Neural cell (in vitro differentiated cells): ENCODE data around the gene PKNOX2. TPM values are rescaled to one million over a fixed set of nuclear protein-coding genes. Genes with fewer than 3 reads are reported as not detected.

Experiments used
- H2AFZ ChIP-seq: fragments of 200-600, 300-800 bp; sonication (generic), shearing (Covaris generic); 2 replicates; pipeline ENCODE4 v1.6.0; 2014; ENCODE audit warnings: low read depth, mild to moderate bottlenecking, antibody characterized with exemption, low read length, moderate library complexity
- H3F3A ChIP-seq: fragments of 200-600 bp; shearing (Covaris generic); 2 replicates; pipeline ENCODE4 v1.6.1; 2016; ENCODE audit warnings: mild to moderate bottlenecking, moderate library complexity, mixed read lengths, antibody characterized with exemption, low read length; ENCODE audit not compliant: insufficient read depth, poor library complexity, severe bottlenecking
- H3K27ac ChIP-seq: fragments of 200-600, 300-800 bp; sonication (generic), shearing (Covaris generic); 2 replicates; pipeline ENCODE4 v1.5.1; 2014; ENCODE audit warnings: mild to moderate bottlenecking, low read length, moderate library complexity
- H3K27me3 ChIP-seq: fragments of 300-800, 200-600 bp; sonication (generic), shearing (Covaris generic); 2 replicates; pipeline ENCODE4 v1.6.0; 2014; ENCODE audit warnings: mild to moderate bottlenecking, low read depth, low read length, moderate library complexity; ENCODE audit not compliant: insufficient read depth
- H3K36me3 ChIP-seq: fragments of 300-800, 200-600 bp; sonication (generic), shearing (Covaris generic); 2 replicates; pipeline ENCODE4 v1.5.1; 2014; ENCODE audit warnings: mild to moderate bottlenecking, antibody characterized with exemption, low read length, moderate library complexity; ENCODE audit not compliant: insufficient read depth
- H3K4me2 ChIP-seq: fragments of 300-800, 200-600 bp; sonication (generic), shearing (Covaris generic); 2 replicates; pipeline ENCODE4 v1.6.0; 2014; ENCODE audit warnings: mild to moderate bottlenecking, low read length
- H3K4me3 ChIP-seq: fragments of 300-800, 200-600 bp; sonication (generic), shearing (Covaris generic); 2 replicates; pipeline ENCODE4 v1.5.1; 2014; ENCODE audit warnings: mild to moderate bottlenecking, low read length, moderate library complexity
- H3K79me2 ChIP-seq: fragments of 200-600 bp; shearing (Covaris generic); replicated peaks from 2 replicates; pipeline ENCODE4 v1.6.0; 2014; ENCODE audit warnings: mild to moderate bottlenecking, low read length, moderate library complexity; ENCODE audit not compliant: insufficient read depth
- H3K9ac ChIP-seq: fragments of 300-800, 200-600 bp; sonication (generic), shearing (Covaris generic); 2 replicates; pipeline ENCODE4 v1.6.1; 2016; ENCODE audit warnings: mild to moderate bottlenecking, low read length, mixed read lengths
- H3K9me2 ChIP-seq: fragments of 200-600 bp; shearing (Covaris generic); 2 replicates; pipeline ENCODE4 v1.6.1; 2016; ENCODE audit warnings: mild to moderate bottlenecking, low read length, mixed read lengths; ENCODE audit not compliant: insufficient read depth
- H3K9me3 ChIP-seq: fragments of 200-600, 300-800 bp; sonication (generic), shearing (Covaris generic); 2 replicates; pipeline ENCODE4 v1.6.1; 2016; ENCODE audit warnings: mild to moderate bottlenecking, mixed run types, low read length, moderate library complexity, mixed read lengths
- H4K20me1 ChIP-seq: fragments of 200-600 bp; shearing (Covaris generic); 2 replicates; pipeline ENCODE4 v1.6.1; 2016; ENCODE audit warnings: mild to moderate bottlenecking, mixed run types; ENCODE audit not compliant: insufficient read depth
- CTCF ChIP-seq: fragments of 450-650 bp; IDR thresholded peaks from 2 replicates; pipeline ENCODE4 v1.5.1; 2014; ENCODE audit warnings: antibody characterized with exemption, mild to moderate bottlenecking, moderate library complexity; ENCODE audit not compliant: poor library complexity, severe bottlenecking
- EP300 ChIP-seq: fragments of 450-650 bp; conservative IDR thresholded peaks from 2 replicates; pipeline ENCODE4 v1.6.1; 2014; ENCODE audit warnings: antibody characterized with exemption, mild to moderate bottlenecking, moderate library complexity; ENCODE audit not compliant: poor library complexity, severe bottlenecking
- EZH2 ChIP-seq: fragments of 200-600, 300-800 bp; shearing (Covaris generic), sonication (generic); IDR thresholded peaks from 2 replicates; pipeline ENCODE4 v1.6.1; 2014; ENCODE audit warnings: antibody characterized with exemption, low read length, borderline replicate concordance, mild to moderate bottlenecking; ENCODE audit not compliant: insufficient read depth, poor library complexity, severe bottlenecking
- MXI1 ChIP-seq: fragments of 450-650 bp; conservative IDR thresholded peaks from 2 replicates; pipeline ENCODE4 v1.6.1; 2014; ENCODE audit warnings: antibody characterized with exemption, mild to moderate bottlenecking; ENCODE audit not compliant: poor library complexity, severe bottlenecking
- POLR2AphosphoS5 ChIP-seq: IDR thresholded peaks from 2 replicates; pipeline ENCODE4 v1.6.1; 2012
- RAD21 ChIP-seq: fragments of 450-650 bp; conservative IDR thresholded peaks from 2 replicates; pipeline ENCODE4 v1.6.1; 2014; ENCODE audit warnings: antibody characterized with exemption, mild to moderate bottlenecking, moderate library complexity
- REST ChIP-seq: IDR thresholded peaks from 2 replicates; pipeline ENCODE4 v1.6.1; 2012; ENCODE audit warnings: borderline replicate concordance
- SMC3 ChIP-seq: fragments of 450-650 bp; conservative IDR thresholded peaks from 2 replicates; pipeline ENCODE4 v1.6.1; 2014; ENCODE audit warnings: antibody characterized with exemption, mild to moderate bottlenecking, moderate library complexity; ENCODE audit not compliant: poor library complexity
- TAF1 ChIP-seq: IDR thresholded peaks from 2 replicates; pipeline ENCODE4 v1.6.1; 2012; ENCODE audit warnings: low read depth
- polyA plus RNA-seq: library from polyadenylated mRNA; depleted of rRNA; stranded (reverse); fragments of >200 nt; gene quantifications from 2 replicates; pipeline ENCODE4 v1.2.3, GENCODE V29; 2014

PKNOX2 gene
- polyA plus RNA-seq, 1 donor from 2014 or later = 0.99 TPM

GRCh38 chr11:125373426-125374391, 209.2 kb downstream of the PKNOX2 start:
- no peaks in the 10 kb centered on the region for H3K9me3 ChIP-seq
- TF ChIP-seq RAD21 (no peak), CTCF (no peak), EP300 (no peak), REST (no peak), EZH2 (no peak), MXI1 (no peak), TAF1 (no peak), POLR2AphosphoS5 (no peak), SMC3 (no peak)
- no peak overlapping the region for H3K4me2 ChIP-seq
- no peak overlapping the region for H2AFZ ChIP-seq
- H3K4me3 ChIP-seq = no peak overlapping the region
- no peaks in the 10 kb centered on the region for H3K9me2 ChIP-seq
- H4K20me1 ChIP-seq = no peaks in the 10 kb centered on the region
- no peaks in the 10 kb centered on the region for H3K27me3 ChIP-seq
- H3K36me3 ChIP-seq = no peaks in the 10 kb centered on the region
- no peaks in the 10 kb centered on the region for H3K79me2 ChIP-seq
- H3F3A ChIP-seq = no peaks in the 10 kb centered on the region
- no peak overlapping the region for H3K27ac ChIP-seq
- no peak overlapping the region for H3K9ac ChIP-seq

- Histone ChIP-seq H3K9ac (no peak overlapping the region), H2AFZ (no peak overlapping the region), H3K9me3 (no peaks in the 10 kb centered on the region), H3K36me3 (no peaks in the 10 kb centered on the region), H4K20me1 (no peaks in the 10 kb centered on the region), H3K9me2 (no peaks in the 10 kb centered on the region), H3K4me3 (no peak overlapping the region), H3F3A (no peaks in the 10 kb centered on the region), H3K27me3 (no peaks in the 10 kb centered on the region), H3K27ac (no peak overlapping the region), H3K79me2 (no peaks in the 10 kb centered on the region), H3K4me2 (no peak overlapping the region)
- TF ChIP-seq TAF1 (no peak), SMC3 (no peak), RAD21 (no peak), REST (no peak), MXI1 (no peak), POLR2AphosphoS5 (no peak), CTCF (no peak), EP300 (no peak), EZH2 (no peak)
These were observed 209.8 kb downstream of the PKNOX2 start for GRCh38 chr11:125374398-125374797.
